ENCODE measurements around the gene BEX1. TPM values are rescaled to one million over a fixed set of nuclear protein-coding genes. Genes with fewer than 3 reads are reported as not detected.
"Not testable (repeated sequence)": the region's sequence is repeated elsewhere in the genome, so short reads cannot be mapped to it uniquely, and the experiment has no call there.

The BEX1 gene
- total RNA-seq, 1 donor from 2014 or later = 3.7 TPM

- no peak for TF ChIP-seq CTCF (IDR thresholded peaks at IDR 0.05)
- no peak for TF ChIP-seq POLR2AphosphoS5 (IDR thresholded peaks at IDR 0.05; ENCODE audit: insufficient read depth in 1 of 2, low read depth in 1 of 2)
- no peak for TF ChIP-seq POLR2A (IDR thresholded peaks at IDR 0.05)
- H3K36me3 ChIP-seq = no peaks in the 10 kb centered on the region
- no peak overlapping the region for H3K4me3 ChIP-seq
- H3K4me1 ChIP-seq = no peaks in the 10 kb centered on the region
- no peaks in the 10 kb centered on the region for H3K9me3 ChIP-seq
- no peak for DNase-seq (ENCODE audit: extremely low spot score in 2 of 2)
- no peaks in the 10 kb centered on the region for H3K27me3 ChIP-seq
- intact Hi-C loops (cut with DNase I) = no loop called here
- H3K27ac ChIP-seq = no peak overlapping the region
Observed at GRCh38 chrX:103052625-103053024, 11.3 kb downstream of the BEX1 start.

GRCh38 chrX:103051260-103051789 is 12.6 kb downstream of the BEX1 start:
- no peaks in the 10 kb centered on the region for H3K27me3 ChIP-seq
- no peak for DNase-seq (ENCODE audit: extremely low spot score in 2 of 2)
- no peak overlapping the region for H3K4me3 ChIP-seq
- no peak overlapping the region for H3K27ac ChIP-seq
- H3K36me3 ChIP-seq = no peaks in the 10 kb centered on the region
- no peaks in the 10 kb centered on the region for H3K4me1 ChIP-seq
- intact Hi-C loops (cut with DNase I) = no loop called here
- TF ChIP-seq CTCF (IDR thresholded peaks at IDR 0.05) = no peak
- TF ChIP-seq POLR2AphosphoS5 (IDR thresholded peaks at IDR 0.05; ENCODE audit: insufficient read depth in 1 of 2, low read depth in 1 of 2) = no peak
- no peak for TF ChIP-seq POLR2A (IDR thresholded peaks at IDR 0.05)
- H3K9me3 ChIP-seq = no peaks in the 10 kb centered on the region

GRCh38 chrX:103033371-103033770 is 30.6 kb downstream of the BEX1 start:
- H3K9me3 ChIP-seq; H3K27me3 ChIP-seq; H3K27ac ChIP-seq; intact Hi-C loops (cut with DNase I); H3K36me3 ChIP-seq; H3K4me3 ChIP-seq; DNase-seq (ENCODE audit: extremely low spot score in 2 of 2); H3K4me1 ChIP-seq: not testable (repeated sequence)

- intact Hi-C loops (cut with DNase I) = no loop called here
- no peak for DNase-seq (ENCODE audit: extremely low spot score in 2 of 2)
- Histone ChIP-seq H3K36me3 (no peaks in the 10 kb centered on the region), H3K4me1 (no peaks in the 10 kb centered on the region), H3K27me3 (no peaks in the 10 kb centered on the region), H3K27ac (no peak overlapping the region), H3K4me3 (no peak overlapping the region), H3K9me3 (no peaks in the 10 kb centered on the region)
- TF ChIP-seq POLR2AphosphoS5 (IDR thresholded peaks at IDR 0.05; ENCODE audit: insufficient read depth in 1 of 2, low read depth in 1 of 2) (no peak), CTCF (IDR thresholded peaks at IDR 0.05) (no peak), POLR2A (IDR thresholded peaks at IDR 0.05) (no peak)
Observed at GRCh38 chrX:103017542-103017941, 46.4 kb downstream of the BEX1 start.

GRCh38 chrX:103012945-103013344 is 51.0 kb downstream of the BEX1 start:
- no peaks in the 10 kb centered on the region for H3K27me3 ChIP-seq
- no peaks in the 10 kb centered on the region for H3K9me3 ChIP-seq
- H3K27ac ChIP-seq = no peak overlapping the region
- DNase-seq (ENCODE audit: extremely low spot score in 2 of 2) = no peak
- H3K4me1 ChIP-seq = no peaks in the 10 kb centered on the region
- TF ChIP-seq POLR2AphosphoS5 (IDR thresholded peaks at IDR 0.05; ENCODE audit: insufficient read depth in 1 of 2, low read depth in 1 of 2) = no peak
- no peak for TF ChIP-seq CTCF (IDR thresholded peaks at IDR 0.05)
- no peak for TF ChIP-seq POLR2A (IDR thresholded peaks at IDR 0.05)
- intact Hi-C loops (cut with DNase I) = no loop called here
- no peak overlapping the region for H3K4me3 ChIP-seq
- no peaks in the 10 kb centered on the region for H3K36me3 ChIP-seq

Other genes starting within 250 kb of the BEX1 start
- 9.6 TPM for gene RAB40AL, start 126.9 kb downstream of the BEX1 start, total RNA-seq
- not detected for gene NXF3, start 29.0 kb upstream of the BEX1 start, total RNA-seq
- 32.7 TPM for gene BEX4, start 150.9 kb upstream of the BEX1 start, total RNA-seq
- gene TCEAL8, start 191.0 kb upstream of the BEX1 start, total RNA-seq = 40.3 TPM
- 0.98 TPM for gene TCEAL5, start 212.6 kb upstream of the BEX1 start, total RNA-seq
- gene BEX2, start 246.8 kb upstream of the BEX1 start, total RNA-seq = 7.4 TPM